Neural progenitor cell (in vitro differentiated cells): ENCODE measurements around the gene SLC22A1. TPM values are rescaled to one million over a fixed set of nuclear protein-coding genes. Genes with fewer than 3 reads are reported as not detected.

Source experiments
- DNase-seq: peaks from one replicate; pipeline ENCODE4 v3.0.0-alpha.2; 2016; ENCODE audit warnings: low spot score
- H2AFZ ChIP-seq: fragments of 200-600 bp; sonication (generic); replicated peaks from 2 replicates; pipeline ENCODE4 v1.6.1; 2016; ENCODE audit warnings: antibody characterized with exemption
- H3F3A ChIP-seq: fragments of 200-600 bp; sonication (generic); 2 replicates; pipeline ENCODE4 v1.6.1; 2016; ENCODE audit warnings: antibody characterized with exemption, low read depth
- H3K27ac ChIP-seq: fragments of 200-600 bp; sonication (generic); 2 replicates; pipeline ENCODE4 v1.5.1; 2016; ENCODE audit warnings: mild to moderate bottlenecking
- H3K27me3 ChIP-seq: fragments of 200-600 bp; sonication (generic); 2 replicates; pipeline ENCODE4 v1.6.1; 2016; ENCODE audit warnings: mild to moderate bottlenecking, moderate library complexity
- H3K36me3 ChIP-seq: fragments of 200-600 bp; sonication (generic); 2 replicates; pipeline ENCODE4 v1.5.1; 2016
- H3K4me1 ChIP-seq: fragments of 200-600 bp; sonication (generic); 2 replicates; pipeline ENCODE4 v1.6.1; 2016; ENCODE audit warnings: mixed run types
- H3K4me2 ChIP-seq: fragments of 200-600 bp; sonication (generic); 2 replicates; pipeline ENCODE4 v1.6.1; 2016
- H3K4me3 ChIP-seq: fragments of 200-600 bp; sonication (generic); 2 replicates; pipeline ENCODE4 v1.5.1; 2016
- H3K79me2 ChIP-seq: fragments of 200-600 bp; sonication (generic); 2 replicates; pipeline ENCODE4 v1.6.1; 2016; ENCODE audit warnings: low read depth
- H3K9ac ChIP-seq: fragments of 200-600 bp; sonication (generic); 2 replicates; pipeline ENCODE4 v1.6.1; 2016
- H3K9me3 ChIP-seq: fragments of 200-600 bp; sonication (generic); 2 replicates; pipeline ENCODE4 v1.5.1; 2016; ENCODE audit warnings: low read depth
- H4K20me1 ChIP-seq: fragments of 200-600 bp; sonication (generic); 2 replicates; pipeline ENCODE4 v1.6.1; 2016; ENCODE audit warnings: low read depth
- H3K27ac Mint-ChIP-seq: 3 replicates; pipeline ENCODE4 v1.8.0; 2021; ENCODE audit warnings: mixed read lengths
- H3K27me3 Mint-ChIP-seq: 2 replicates; pipeline ENCODE4 v1.8.0; 2022; ENCODE audit warnings: low read depth, mild to moderate bottlenecking, inconsistent platforms, moderate library complexity, mixed read lengths; ENCODE audit not compliant: insufficient read depth
- H3K36me3 Mint-ChIP-seq: 3 replicates; pipeline ENCODE4 v1.8.0; 2021; ENCODE audit warnings: mixed read lengths
- H3K4me1 Mint-ChIP-seq: 3 replicates; pipeline ENCODE4 v1.8.0; 2021; ENCODE audit warnings: mixed read lengths
- H3K4me3 Mint-ChIP-seq: 3 replicates; pipeline ENCODE4 v1.8.0; 2021; ENCODE audit warnings: mild to moderate bottlenecking, moderate library complexity, mixed read lengths
- H3K9me3 Mint-ChIP-seq: 3 replicates; pipeline ENCODE4 v1.8.0; 2020; ENCODE audit warnings: mixed read lengths
- CTCF ChIP-seq: fragments of 200-600 bp; sonication (generic); IDR thresholded peaks from 2 replicates; pipeline ENCODE4 v1.5.1; 2017; ENCODE audit warnings: antibody characterized with exemption, mild to moderate bottlenecking
- EZH2 ChIP-seq: fragments of 200-600 bp; sonication (generic); IDR thresholded peaks from 2 replicates; pipeline ENCODE4 v1.6.1; 2017; ENCODE audit warnings: antibody characterized with exemption, mild to moderate bottlenecking, moderate library complexity
- EZH2phosphoT487 ChIP-seq: fragments of 200-600 bp; sonication (generic); IDR thresholded peaks from 2 replicates; pipeline ENCODE4 v1.6.1; 2017; ENCODE audit warnings: antibody characterized with exemption
- total RNA-seq: library from RNA; depleted of rRNA; stranded (reverse); fragments of >200 nt; gene quantifications from 2 replicates; pipeline ENCODE4 v1.2.3, GENCODE V29; 2015; ENCODE audit warnings: low replicate concordance

SLC22A1 gene
- total RNA-seq, 1 donor from 2014 or later, result not detected

- no peak overlapping the region for H3K9ac ChIP-seq
- DNase-seq, result no peak
- H3K9me3 ChIP-seq, result peaks cover 15% of the 10 kb centered on the region
- no peaks in the 10 kb centered on the region for H3K79me2 ChIP-seq
- no peak overlapping the region for H3K27ac ChIP-seq
- no peak overlapping the region for H3K4me3 Mint-ChIP-seq
- H3K27ac Mint-ChIP-seq, result no peak overlapping the region
- no peaks in the 10 kb centered on the region for H3K27me3 Mint-ChIP-seq
- H3K36me3 ChIP-seq, result no peaks in the 10 kb centered on the region
- no peak overlapping the region for H3K4me2 ChIP-seq
- no peak for TF ChIP-seq EZH2
- TF ChIP-seq CTCF, result no peak
- TF ChIP-seq EZH2phosphoT487, result no peak
- no peaks in the 10 kb centered on the region for H3K4me1 Mint-ChIP-seq
- H3K36me3 Mint-ChIP-seq, result no peaks in the 10 kb centered on the region
- H3K4me1 ChIP-seq, result no peaks in the 10 kb centered on the region
- H3F3A ChIP-seq, result no peaks in the 10 kb centered on the region
- peaks cover 17% of the 10 kb centered on the region for H3K9me3 Mint-ChIP-seq
- H3K4me3 ChIP-seq, result no peak overlapping the region
- H3K27me3 ChIP-seq, result no peaks in the 10 kb centered on the region
- no peaks in the 10 kb centered on the region for H4K20me1 ChIP-seq
- H2AFZ ChIP-seq, result no peak overlapping the region
These were observed 68.5 kb downstream of the SLC22A1 start for GRCh38 chr6:160190081-160190480.

GRCh38 chr6:160190973-160191372, 69.4 kb downstream of the SLC22A1 start:
- Mint-ChIP-seq H3K9me3 (peaks cover 23% of the 10 kb centered on the region), H3K36me3 (no peaks in the 10 kb centered on the region), H3K4me1 (no peaks in the 10 kb centered on the region), H3K27ac (no peak overlapping the region), H3K27me3 (no peaks in the 10 kb centered on the region), H3K4me3 (no peak overlapping the region)
- no peak for DNase-seq
- H3K4me3 ChIP-seq, result no peak overlapping the region
- TF ChIP-seq EZH2 (no peak), EZH2phosphoT487 (no peak), CTCF (no peak)
- H3K36me3 ChIP-seq, result no peaks in the 10 kb centered on the region
- no peaks in the 10 kb centered on the region for H3K27me3 ChIP-seq
- H3F3A ChIP-seq, result no peaks in the 10 kb centered on the region
- H4K20me1 ChIP-seq, result no peaks in the 10 kb centered on the region
- H3K79me2 ChIP-seq, result no peaks in the 10 kb centered on the region
- no peak overlapping the region for H2AFZ ChIP-seq
- H3K9me3 ChIP-seq, result peaks cover 15% of the 10 kb centered on the region
- H3K4me2 ChIP-seq, result no peak overlapping the region
- no peak overlapping the region for H3K27ac ChIP-seq
- H3K4me1 ChIP-seq, result no peaks in the 10 kb centered on the region
- no peak overlapping the region for H3K9ac ChIP-seq

- Mint-ChIP-seq H3K4me3 (no peak overlapping the region), H3K36me3 (no peaks in the 10 kb centered on the region), H3K27me3 (peaks cover 2% of the 10 kb centered on the region), H3K9me3 (peaks cover 25% of the 10 kb centered on the region), H3K27ac (no peak overlapping the region), H3K4me1 (no peaks in the 10 kb centered on the region)
- DNase-seq, result no peak
- Histone ChIP-seq H2AFZ (no peak overlapping the region), H3K79me2 (no peaks in the 10 kb centered on the region), H3K27me3 (no peaks in the 10 kb centered on the region), H3K4me3 (no peak overlapping the region), H3K9ac (no peak overlapping the region), H3K36me3 (no peaks in the 10 kb centered on the region), H3K27ac (no peak overlapping the region), H3K4me1 (no peaks in the 10 kb centered on the region), H4K20me1 (no peaks in the 10 kb centered on the region), H3F3A (no peaks in the 10 kb centered on the region), H3K4me2 (no peak overlapping the region), H3K9me3 (peaks cover 15% of the 10 kb centered on the region)
- TF ChIP-seq EZH2phosphoT487 (no peak), EZH2 (no peak), CTCF (no peak)
These were observed 71.2 kb downstream of the SLC22A1 start for GRCh38 chr6:160192840-160193239.

GRCh38 chr6:160194808-160195207, 73.2 kb downstream of the SLC22A1 start:
- no peaks in the 10 kb centered on the region for H3K79me2 ChIP-seq
- H2AFZ ChIP-seq, result no peak overlapping the region
- no peak overlapping the region for H3K4me2 ChIP-seq
- H3F3A ChIP-seq, result no peaks in the 10 kb centered on the region
- H3K4me3 Mint-ChIP-seq, result no peak overlapping the region
- TF ChIP-seq CTCF (no peak), EZH2 (no peak), EZH2phosphoT487 (no peak)
- DNase-seq, result no peak
- no peaks in the 10 kb centered on the region for H3K4me1 ChIP-seq
- H3K27ac Mint-ChIP-seq, result no peak overlapping the region
- peaks cover 25% of the 10 kb centered on the region for H3K9me3 Mint-ChIP-seq
- H4K20me1 ChIP-seq, result no peaks in the 10 kb centered on the region
- peaks cover 2% of the 10 kb centered on the region for H3K27me3 Mint-ChIP-seq
- H3K9me3 ChIP-seq, result peaks cover 15% of the 10 kb centered on the region
- no peak overlapping the region for H3K9ac ChIP-seq
- H3K27me3 ChIP-seq, result no peaks in the 10 kb centered on the region
- H3K36me3 Mint-ChIP-seq, result no peaks in the 10 kb centered on the region
- no peaks in the 10 kb centered on the region for H3K36me3 ChIP-seq
- H3K4me3 ChIP-seq, result no peak overlapping the region
- peaks cover 3% of the 10 kb centered on the region for H3K4me1 Mint-ChIP-seq
- H3K27ac ChIP-seq, result no peak overlapping the region
